ENCODE results near the gene PSMB3.

PSMB3 gene

GRCh38 chr17:38752308-38753070 lies at the start of gene PSMB3:
Gene PSMB3, plus strand, starts transcription at chr17:38752741. Its CDS starts 86 bp downstream, at chr17:38752827.
- DNase-seq: peak; percentile 99

GRCh38 chr17:38702916-38703741 lies 49.4 kb upstream of the PSMB3 start:
- DNase-seq: no peak

- peak; percentile 13 for DNase-seq
Measured at GRCh38 chr17:38703742-38704605, 48.6 kb upstream of the PSMB3 start.

- peak; percentile 74 for DNase-seq
Measured at GRCh38 chr17:38704606-38705522, 47.7 kb upstream of the PSMB3 start, which contains the start of gene MLLT6. Gene MLLT6, plus strand, starts transcription at chr17:38705273. Its CDS starts 360 bp downstream, at chr17:38705633.

- no peak for DNase-seq
Measured at GRCh38 chr17:38705523-38705802, 47.1 kb upstream of the PSMB3 start.

GRCh38 chr17:38705803-38706504 lies 46.6 kb upstream of the PSMB3 start:
- DNase-seq: peak; percentile 73

- DNase-seq: no peak
Measured at GRCh38 chr17:38706505-38707216, 45.9 kb upstream of the PSMB3 start.

- no peak for DNase-seq
Measured at GRCh38 chr17:38707678-38708351, 44.7 kb upstream of the PSMB3 start.

- no peak for DNase-seq
Measured at GRCh38 chr17:38709104-38709820, 43.3 kb upstream of the PSMB3 start.

- DNase-seq: no peak
Measured at GRCh38 chr17:38709864-38710603, 42.5 kb upstream of the PSMB3 start.

GRCh38 chr17:38710604-38710962 lies 42.0 kb upstream of the PSMB3 start:
- DNase-seq: no peak

- no peak for DNase-seq
Measured at GRCh38 chr17:38710985-38711384, 41.6 kb upstream of the PSMB3 start.

- DNase-seq: no peak
Measured at GRCh38 chr17:38711792-38712571, 40.6 kb upstream of the PSMB3 start.

- DNase-seq: no peak
Measured at GRCh38 chr17:38712593-38712992, 39.9 kb upstream of the PSMB3 start.

GRCh38 chr17:38713456-38714075 lies 39.0 kb upstream of the PSMB3 start:
- DNase-seq: peak; percentile 40

- DNase-seq: no peak
Measured at GRCh38 chr17:38715216-38715943, 37.2 kb upstream of the PSMB3 start.
